ENCODE data around the gene IL5RA. TPM values are rescaled to one million over a fixed set of nuclear protein-coding genes. Genes with fewer than 3 reads are reported as not detected.

The IL5RA gene
- total RNA-seq, 1 experiment from 2014 or later: not detected

DNA sequence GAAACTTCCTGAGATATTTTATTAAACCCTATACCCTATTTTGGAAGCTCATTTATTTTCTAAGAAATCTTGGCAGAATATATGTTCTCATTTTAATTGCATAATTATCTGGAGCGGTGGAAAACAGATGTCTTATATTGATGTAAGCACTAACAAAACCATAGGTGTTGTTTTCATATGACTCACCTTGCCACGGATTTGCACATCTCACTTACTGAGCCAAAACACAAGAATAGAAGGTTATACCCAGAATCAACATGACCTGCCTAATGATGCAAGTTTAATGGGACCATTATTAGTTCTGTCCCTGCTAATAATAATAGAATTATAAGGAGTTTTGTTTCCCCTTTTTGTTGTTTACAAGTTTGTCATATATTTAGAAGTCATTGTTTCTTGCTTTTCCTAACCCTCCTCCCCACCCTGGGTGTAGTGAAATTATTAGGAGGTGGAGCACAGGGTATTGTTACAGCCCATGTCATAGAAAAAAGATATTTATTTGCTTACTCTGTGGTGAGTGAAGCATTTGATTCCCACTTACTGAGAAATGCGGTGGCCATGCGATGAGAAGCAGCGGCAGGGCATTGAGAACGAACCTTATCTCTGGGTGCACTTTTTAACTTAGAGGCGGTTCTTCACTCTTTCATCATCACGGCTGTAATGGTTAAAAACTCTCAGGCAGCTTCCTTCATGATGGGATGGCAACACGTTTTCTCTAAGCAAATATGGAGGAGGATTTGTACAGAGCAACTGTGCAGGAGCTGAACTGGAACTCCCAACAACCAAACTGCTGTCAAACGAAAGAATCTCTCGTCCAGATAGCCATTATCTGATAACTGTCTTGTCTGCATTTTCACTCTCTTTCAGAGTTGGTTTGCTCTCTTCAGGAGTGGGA lies 521 bp downstream of the IL5RA start:
- H3K9me3 ChIP-seq (ENCODE audit: control insufficient read depth, insufficient read depth, low read depth, low read length): no peaks in the 10 kb centered on the region
- no peaks in the 10 kb centered on the region for H3K4me1 ChIP-seq (ENCODE audit: control insufficient read depth, insufficient read depth, low read length)
- H3K36me3 ChIP-seq (ENCODE audit: control insufficient read depth, insufficient read depth, low read length): no peaks in the 10 kb centered on the region
- H3K4me3 ChIP-seq (ENCODE audit: low read depth in 2 of 2, low read length in 2 of 2): no peak overlapping the region
- TF ChIP-seq TCF7L2 (IDR thresholded peaks at IDR 0.05; ENCODE audit: low read depth, low read length) (no peak), SIN3A (IDR thresholded peaks at IDR 0.05; ENCODE audit: borderline replicate concordance, insufficient read depth, low read depth, low read length) (no peak), POLR2AphosphoS5 (IDR thresholded peaks at IDR 0.05; ENCODE audit: low read depth, low read length) (no peak)
- TF ChIP-seq, protein P1, sequence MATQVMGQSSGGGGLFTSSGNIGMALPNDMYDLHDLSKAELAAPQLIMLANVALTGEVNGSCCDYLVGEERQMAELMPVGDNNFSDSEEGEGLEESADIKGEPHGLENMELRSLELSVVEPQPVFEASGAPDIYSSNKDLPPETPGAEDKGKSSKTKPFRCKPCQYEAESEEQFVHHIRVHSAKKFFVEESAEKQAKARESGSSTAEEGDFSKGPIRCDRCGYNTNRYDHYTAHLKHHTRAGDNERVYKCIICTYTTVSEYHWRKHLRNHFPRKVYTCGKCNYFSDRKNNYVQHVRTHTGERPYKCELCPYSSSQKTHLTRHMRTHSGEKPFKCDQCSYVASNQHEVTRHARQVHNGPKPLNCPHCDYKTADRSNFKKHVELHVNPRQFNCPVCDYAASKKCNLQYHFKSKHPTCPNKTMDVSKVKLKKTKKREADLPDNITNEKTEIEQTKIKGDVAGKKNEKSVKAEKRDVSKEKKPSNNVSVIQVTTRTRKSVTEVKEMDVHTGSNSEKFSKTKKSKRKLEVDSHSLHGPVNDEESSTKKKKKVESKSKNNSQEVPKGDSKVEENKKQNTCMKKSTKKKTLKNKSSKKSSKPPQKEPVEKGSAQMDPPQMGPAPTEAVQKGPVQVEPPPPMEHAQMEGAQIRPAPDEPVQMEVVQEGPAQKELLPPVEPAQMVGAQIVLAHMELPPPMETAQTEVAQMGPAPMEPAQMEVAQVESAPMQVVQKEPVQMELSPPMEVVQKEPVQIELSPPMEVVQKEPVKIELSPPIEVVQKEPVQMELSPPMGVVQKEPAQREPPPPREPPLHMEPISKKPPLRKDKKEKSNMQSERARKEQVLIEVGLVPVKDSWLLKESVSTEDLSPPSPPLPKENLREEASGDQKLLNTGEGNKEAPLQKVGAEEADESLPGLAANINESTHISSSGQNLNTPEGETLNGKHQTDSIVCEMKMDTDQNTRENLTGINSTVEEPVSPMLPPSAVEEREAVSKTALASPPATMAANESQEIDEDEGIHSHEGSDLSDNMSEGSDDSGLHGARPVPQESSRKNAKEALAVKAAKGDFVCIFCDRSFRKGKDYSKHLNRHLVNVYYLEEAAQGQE (IDR thresholded peaks at IDR 0.05; ENCODE audit: insufficient read depth in 1 of 2, low read depth in 2 of 2, low read length in 1 of 2): no peak
- TF ChIP-seq, protein P2, sequence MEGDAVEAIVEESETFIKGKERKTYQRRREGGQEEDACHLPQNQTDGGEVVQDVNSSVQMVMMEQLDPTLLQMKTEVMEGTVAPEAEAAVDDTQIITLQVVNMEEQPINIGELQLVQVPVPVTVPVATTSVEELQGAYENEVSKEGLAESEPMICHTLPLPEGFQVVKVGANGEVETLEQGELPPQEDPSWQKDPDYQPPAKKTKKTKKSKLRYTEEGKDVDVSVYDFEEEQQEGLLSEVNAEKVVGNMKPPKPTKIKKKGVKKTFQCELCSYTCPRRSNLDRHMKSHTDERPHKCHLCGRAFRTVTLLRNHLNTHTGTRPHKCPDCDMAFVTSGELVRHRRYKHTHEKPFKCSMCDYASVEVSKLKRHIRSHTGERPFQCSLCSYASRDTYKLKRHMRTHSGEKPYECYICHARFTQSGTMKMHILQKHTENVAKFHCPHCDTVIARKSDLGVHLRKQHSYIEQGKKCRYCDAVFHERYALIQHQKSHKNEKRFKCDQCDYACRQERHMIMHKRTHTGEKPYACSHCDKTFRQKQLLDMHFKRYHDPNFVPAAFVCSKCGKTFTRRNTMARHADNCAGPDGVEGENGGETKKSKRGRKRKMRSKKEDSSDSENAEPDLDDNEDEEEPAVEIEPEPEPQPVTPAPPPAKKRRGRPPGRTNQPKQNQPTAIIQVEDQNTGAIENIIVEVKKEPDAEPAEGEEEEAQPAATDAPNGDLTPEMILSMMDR (IDR thresholded peaks at IDR 0.05): no peak
- H3K27me3 ChIP-seq (ENCODE audit: control insufficient read depth, insufficient read depth, low read length): no peaks in the 10 kb centered on the region; the same call in none of the 2 replicates
- POLR2A ChIA-PET: no interaction called here
- BruUV-seq (replicated peaks): no TSS peak
- CTCF ChIA-PET: no interaction called here
- DNase-seq (ENCODE audit: low read depth, low spot score) (no peak), ATAC-seq (no peak)
- intact Hi-C loops (cut with micrococcal nuclease; ENCODE audit: unreplicated experiment): no loop called here
- H3K27ac ChIP-seq (ENCODE audit: low read length): no peak overlapping the region
- in situ Hi-C loops (cut with HindIII; ENCODE audit: low pct_unique_long_range_greater_than_20kb, low sequenced_read_pairs): no loop called here

DNA sequence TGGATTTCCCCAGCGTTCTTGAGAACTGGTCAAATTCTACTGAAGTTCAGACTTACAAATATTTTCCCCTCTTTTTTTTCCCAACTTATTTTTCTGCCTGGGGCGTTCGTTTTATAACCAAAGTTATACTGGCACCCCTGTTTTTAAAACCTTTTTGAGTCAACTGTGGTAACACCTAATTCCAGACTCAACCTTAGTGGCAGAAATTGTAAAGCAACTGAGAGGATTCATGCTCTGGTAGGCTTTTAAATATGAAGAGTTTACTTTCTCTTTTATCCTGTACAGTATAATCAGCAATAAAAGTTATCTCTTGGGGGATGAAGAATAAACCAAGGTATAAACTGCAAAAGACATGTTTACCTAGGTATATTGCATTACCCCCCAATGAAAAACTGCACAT lies 2.3 kb downstream of the IL5RA start:
- Histone ChIP-seq H3K27me3 (ENCODE audit: control insufficient read depth, insufficient read depth, low read length) (no peaks in the 10 kb centered on the region; the same call in none of the 2 replicates), H3K27ac (ENCODE audit: low read length) (no peak overlapping the region), H3K4me1 (ENCODE audit: control insufficient read depth, insufficient read depth, low read length) (no peaks in the 10 kb centered on the region), H3K4me3 (ENCODE audit: low read depth in 2 of 2, low read length in 2 of 2) (no peak overlapping the region), H3K36me3 (ENCODE audit: control insufficient read depth, insufficient read depth, low read length) (no peaks in the 10 kb centered on the region), H3K9me3 (ENCODE audit: control insufficient read depth, insufficient read depth, low read depth, low read length) (no peaks in the 10 kb centered on the region)
- intact Hi-C loops (cut with micrococcal nuclease; ENCODE audit: unreplicated experiment) (no loop called here), in situ Hi-C loops (cut with HindIII; ENCODE audit: low pct_unique_long_range_greater_than_20kb, low sequenced_read_pairs) (no loop called here)
- ChIA-PET CTCF (no interaction called here), POLR2A (no interaction called here)
- DNase-seq (ENCODE audit: low read depth, low spot score) (no peak), ATAC-seq (no peak)
- TF ChIP-seq TCF7L2 (IDR thresholded peaks at IDR 0.05; ENCODE audit: low read depth, low read length) (no peak), POLR2AphosphoS5 (IDR thresholded peaks at IDR 0.05; ENCODE audit: low read depth, low read length) (no peak), SIN3A (IDR thresholded peaks at IDR 0.05; ENCODE audit: borderline replicate concordance, insufficient read depth, low read depth, low read length) (no peak)
- no TSS peak for BruUV-seq (replicated peaks)

DNA sequence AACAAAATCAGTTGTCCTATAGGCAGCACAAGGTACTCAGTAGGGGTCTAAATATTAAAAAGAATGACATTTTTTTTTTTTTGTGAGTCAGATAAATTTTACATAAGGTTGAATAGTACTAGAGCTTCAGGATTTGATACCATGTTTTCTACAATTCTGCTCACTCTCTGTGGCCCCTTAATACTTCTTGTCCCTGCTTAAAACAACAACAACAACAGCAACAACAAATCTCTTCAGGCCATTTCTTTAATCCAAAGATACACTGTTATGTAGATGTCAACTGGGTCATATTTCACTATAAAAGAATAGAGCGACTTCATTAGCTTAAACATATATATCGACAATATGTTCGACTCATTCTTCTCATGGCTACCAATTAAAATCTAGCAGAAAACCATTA lies 3.0 kb downstream of the IL5RA start:
- no peaks in the 10 kb centered on the region for H3K4me1 ChIP-seq (ENCODE audit: control insufficient read depth, insufficient read depth, low read length)
- H3K27me3 ChIP-seq (ENCODE audit: control insufficient read depth, insufficient read depth, low read length): no peaks in the 10 kb centered on the region; the same call in none of the 2 replicates
- ChIA-PET POLR2A (no interaction called here), CTCF (no interaction called here)
- no peak overlapping the region for H3K4me3 ChIP-seq (ENCODE audit: low read depth in 2 of 2, low read length in 2 of 2)
- no peak for DNase-seq (ENCODE audit: low read depth, low spot score)
- in situ Hi-C loops (cut with HindIII; ENCODE audit: low pct_unique_long_range_greater_than_20kb, low sequenced_read_pairs) (no loop called here), intact Hi-C loops (cut with micrococcal nuclease; ENCODE audit: unreplicated experiment) (no loop called here)
- TF ChIP-seq POLR2AphosphoS5 (IDR thresholded peaks at IDR 0.05; ENCODE audit: low read depth, low read length) (no peak), TCF7L2 (IDR thresholded peaks at IDR 0.05; ENCODE audit: low read depth, low read length) (no peak), SIN3A (IDR thresholded peaks at IDR 0.05; ENCODE audit: borderline replicate concordance, insufficient read depth, low read depth, low read length) (no peak)
- TF ChIP-seq, protein P2 (IDR thresholded peaks at IDR 0.05): no peak
- TF ChIP-seq, protein P1 (IDR thresholded peaks at IDR 0.05; ENCODE audit: insufficient read depth in 1 of 2, low read depth in 2 of 2, low read length in 1 of 2): no peak
- no peaks in the 10 kb centered on the region for H3K9me3 ChIP-seq (ENCODE audit: control insufficient read depth, insufficient read depth, low read depth, low read length)
- ATAC-seq: no peak
- no peak overlapping the region for H3K27ac ChIP-seq (ENCODE audit: low read length)
- no TSS peak for BruUV-seq (replicated peaks)
- H3K36me3 ChIP-seq (ENCODE audit: control insufficient read depth, insufficient read depth, low read length): no peaks in the 10 kb centered on the region

Data from Panc1 (cell line).